ENCODE measurements around the gene C20orf204.

C20orf204 gene

GRCh38 chr20:64077876-64078551 lies 42.0 kb downstream of the C20orf204 start:
- no peak for TF ChIP-seq CTCF (IDR thresholded peaks at IDR 0.05; ENCODE audit: insufficient read depth, low read depth, low read length, missing control alignments)
- no peak for DNase-seq (ENCODE audit: low read depth)
- H3K4me3 ChIP-seq (ENCODE audit: low read length) = no peak overlapping the region

GRCh38 chr20:64078934-64079272 lies 42.9 kb downstream of the C20orf204 start:
- peak overlapping the region; percentile 60 for H3K4me3 ChIP-seq (ENCODE audit: low read length)
- no peak for TF ChIP-seq CTCF (IDR thresholded peaks at IDR 0.05; ENCODE audit: insufficient read depth, low read depth, low read length, missing control alignments)
- no peak for DNase-seq (ENCODE audit: low read depth)

GRCh38 chr20:64079273-64080012 lies 43.5 kb downstream of the C20orf204 start, which contains the start of gene RGS19:
Gene RGS19 (minus strand): TSS chr20:64079518. CDS start chr20:64076886, 2,632 bp downstream.
- no peak for TF ChIP-seq CTCF (IDR thresholded peaks at IDR 0.05; ENCODE audit: insufficient read depth, low read depth, low read length, missing control alignments)
- DNase-seq (ENCODE audit: low read depth) = peak; percentile 56
- peak within 1 kb of the TSS; percentile 60 for H3K4me3 ChIP-seq (ENCODE audit: low read length)

GRCh38 chr20:64080013-64080812 lies 44.2 kb downstream of the C20orf204 start, which contains the start of gene OPRL1:
Gene OPRL1 (plus strand): TSS chr20:64080082. CDS start chr20:64092721, 12,639 bp downstream.
- no peak for TF ChIP-seq CTCF (IDR thresholded peaks at IDR 0.05; ENCODE audit: insufficient read depth, low read depth, low read length, missing control alignments)
- DNase-seq (ENCODE audit: low read depth) = no peak
- H3K4me3 ChIP-seq (ENCODE audit: low read length) = peak within 1 kb of the TSS; percentile 60

GRCh38 chr20:64080813-64081623 lies 45.0 kb downstream of the C20orf204 start:
- no peak for TF ChIP-seq CTCF (IDR thresholded peaks at IDR 0.05; ENCODE audit: insufficient read depth, low read depth, low read length, missing control alignments)
- no peak for DNase-seq (ENCODE audit: low read depth)
- no peak overlapping the region for H3K4me3 ChIP-seq (ENCODE audit: low read length)

GRCh38 chr20:64081624-64081964 lies 45.6 kb downstream of the C20orf204 start:
- TF ChIP-seq CTCF (IDR thresholded peaks at IDR 0.05; ENCODE audit: insufficient read depth, low read depth, low read length, missing control alignments) = no peak
- H3K4me3 ChIP-seq (ENCODE audit: low read length) = no peak overlapping the region
- DNase-seq (ENCODE audit: low read depth) = no peak
